Osteoblast (primary cell): ENCODE data around the gene MSANTD1. TPM values are rescaled to one million over a fixed set of nuclear protein-coding genes. Genes with fewer than 3 reads are reported as not detected.
A peak's percentile ranks its signal among the peaks of the same experiment; 100 is the strongest.

Source experiments
- DNase-seq: peaks from one replicate; pipeline ENCODE4 v3.0.0; 2011; ENCODE audit warnings: low spot score, mixed read lengths; ENCODE audit not compliant: insufficient read length; ENCODE audit errors: missing footprints
- H2AFZ ChIP-seq: 2 replicates; pipeline ENCODE4 v1.6.0; 2011; ENCODE audit warnings: mild to moderate bottlenecking, low read length
- H3K27ac ChIP-seq: 2 replicates; pipeline ENCODE4 v1.5.1; 2011; ENCODE audit warnings: mild to moderate bottlenecking, low read depth, low read length, moderate library complexity
- H3K27me3 ChIP-seq: 2 replicates; pipeline ENCODE4 v1.6.0; 2012; ENCODE audit warnings: mild to moderate bottlenecking, control low read depth, inconsistent platforms, low read length, moderate library complexity; ENCODE audit not compliant: insufficient read depth
- H3K36me3 ChIP-seq: 2 replicates; pipeline ENCODE4 v1.5.1; 2011; ENCODE audit warnings: mild to moderate bottlenecking, low read length, control low read depth, moderate library complexity; ENCODE audit not compliant: insufficient read depth
- H3K4me1 ChIP-seq: 2 replicates; pipeline ENCODE4 v1.5.1; 2011; ENCODE audit warnings: mild to moderate bottlenecking, low read length, control low read depth, moderate library complexity; ENCODE audit not compliant: insufficient read depth
- H3K4me2 ChIP-seq: 2 replicates; pipeline ENCODE4 v1.6.0; 2011; ENCODE audit warnings: mild to moderate bottlenecking, low read length; ENCODE audit not compliant: insufficient read depth
- H3K4me3 ChIP-seq: fragments of 200-600 bp; sonication (generic); 3 replicates; pipeline ENCODE4 v1.5.1; 2012; ENCODE audit warnings: mild to moderate bottlenecking, low read length, inconsistent platforms; ENCODE audit not compliant: insufficient read depth
- H3K79me2 ChIP-seq: 2 replicates; pipeline ENCODE4 v1.6.0; 2012; ENCODE audit warnings: mild to moderate bottlenecking, low read length, control low read depth, inconsistent platforms; ENCODE audit not compliant: insufficient read depth
- H3K9me3 ChIP-seq: 2 replicates; pipeline ENCODE4 v1.5.1; 2011; ENCODE audit warnings: low read depth, low read length, control low read depth
- H4K20me1 ChIP-seq: 2 replicates; pipeline ENCODE4 v1.6.0; 2012; ENCODE audit warnings: mild to moderate bottlenecking, low read length, control low read depth; ENCODE audit not compliant: insufficient read depth
- CTCF ChIP-seq: IDR thresholded peaks from 2 replicates; pipeline ENCODE4 v1.5.1; 2011; ENCODE audit warnings: mild to moderate bottlenecking, low read depth, low read length, moderate library complexity; ENCODE audit errors: extremely low read depth
- total RNA-seq: library from RNA; depleted of rRNA; stranded (reverse); fragments of >200 nt; gene quantifications from 2 replicates; pipeline ENCODE4 v1.2.3, GENCODE V29; 2012

The MSANTD1 gene
- total RNA-seq, 1 donor = 0.72 TPM

GRCh38 chr4:3220476-3221183 is 28.3 kb upstream of the MSANTD1 start:
- peak; percentile 43 for DNase-seq

GRCh38 chr4:3221184-3221494 is 27.8 kb upstream of the MSANTD1 start:
- peaks cover 78% of the 10 kb centered on the region for H3K36me3 ChIP-seq

More at GRCh38 chr4:3220476-3221183, 28.3 kb upstream of the MSANTD1 start:
- Histone ChIP-seq H3K79me2 (no peaks in the 10 kb centered on the region), H3K27ac (no peak overlapping the region), H3K4me1 (no peaks in the 10 kb centered on the region), H4K20me1 (no peaks in the 10 kb centered on the region), H3K4me3 (no peak overlapping the region), H3K9me3 (no peaks in the 10 kb centered on the region), H2AFZ (no peak overlapping the region), H3K27me3 (no peaks in the 10 kb centered on the region), H3K36me3 (peaks cover 84% of the 10 kb centered on the region), H3K4me2 (no peak overlapping the region)
- TF ChIP-seq CTCF = no peak

GRCh38 chr4:3221996-3222395 is 27.0 kb upstream of the MSANTD1 start:
- H3K79me2 ChIP-seq = no peaks in the 10 kb centered on the region
- DNase-seq = no peak
- H3K4me1 ChIP-seq = no peaks in the 10 kb centered on the region
- H3K4me2 ChIP-seq = no peak overlapping the region
- no peaks in the 10 kb centered on the region for H3K27me3 ChIP-seq
- H2AFZ ChIP-seq = no peak overlapping the region
- no peaks in the 10 kb centered on the region for H3K9me3 ChIP-seq
- H3K36me3 ChIP-seq = peaks cover 74% of the 10 kb centered on the region
- no peak for TF ChIP-seq CTCF
- H4K20me1 ChIP-seq = no peaks in the 10 kb centered on the region
- H3K4me3 ChIP-seq = no peak overlapping the region
- H3K27ac ChIP-seq = no peak overlapping the region

More at GRCh38 chr4:3221184-3221494, 27.8 kb upstream of the MSANTD1 start:
- peak; percentile 32 for DNase-seq
- Histone ChIP-seq H3K27ac (no peak overlapping the region), H3K4me3 (no peak overlapping the region), H3K4me1 (no peaks in the 10 kb centered on the region), H4K20me1 (no peaks in the 10 kb centered on the region), H3K79me2 (no peaks in the 10 kb centered on the region), H3K27me3 (no peaks in the 10 kb centered on the region), H2AFZ (no peak overlapping the region), H3K9me3 (no peaks in the 10 kb centered on the region), H3K4me2 (no peak overlapping the region)
- no peak for TF ChIP-seq CTCF

- H4K20me1 ChIP-seq = no peaks in the 10 kb centered on the region
- H3K27ac ChIP-seq = no peak overlapping the region
- H3K4me2 ChIP-seq = no peak overlapping the region
- TF ChIP-seq CTCF = no peak
- no peaks in the 10 kb centered on the region for H3K27me3 ChIP-seq
- no peaks in the 10 kb centered on the region for H3K4me1 ChIP-seq
- no peak overlapping the region for H2AFZ ChIP-seq
- peak; percentile 60 for DNase-seq
- H3K79me2 ChIP-seq = no peaks in the 10 kb centered on the region
- no peaks in the 10 kb centered on the region for H3K9me3 ChIP-seq
- H3K36me3 ChIP-seq = peaks cover 65% of the 10 kb centered on the region
- H3K4me3 ChIP-seq = no peak overlapping the region
Measured at GRCh38 chr4:3223346-3223745, 25.6 kb upstream of the MSANTD1 start.
